Gastrocnemius medialis (tissue), 4 donors: ENCODE data around the gene PTGDR2.

Source experiments
- POLR2A ChIP-seq, 2 donors: fragments of 450-650 bp; IDR thresholded peaks; one replicate each; pipeline ENCODE4 v1.6.1; 2017; ENCODE audit warnings: antibody characterized with exemption in 2 of 2, mild to moderate bottlenecking in 2 of 2, moderate library complexity in 2 of 2
- TF ChIP-seq, protein P1 (sequence below), 5 experiments: fragments of 450-650 bp in 3 of 5; fragments of 200-600 bp in 2 of 5; sonication (generic) in 2 of 5; IDR thresholded peaks in 4 of 5; conservative IDR thresholded peaks in 1 of 5; 1 replicate in 4 of 5; 2 replicates in 1 of 5; pipeline ENCODE4 v1.5.1; 2016 to 2019; ENCODE audit warnings: antibody characterized with exemption in 5 of 5, mild to moderate bottlenecking in 3 of 5, moderate library complexity in 3 of 5

GRCh38 chr11:60825118-60825517 lies 30.6 kb downstream of the PTGDR2 start:
- TF ChIP-seq, protein P1, sequence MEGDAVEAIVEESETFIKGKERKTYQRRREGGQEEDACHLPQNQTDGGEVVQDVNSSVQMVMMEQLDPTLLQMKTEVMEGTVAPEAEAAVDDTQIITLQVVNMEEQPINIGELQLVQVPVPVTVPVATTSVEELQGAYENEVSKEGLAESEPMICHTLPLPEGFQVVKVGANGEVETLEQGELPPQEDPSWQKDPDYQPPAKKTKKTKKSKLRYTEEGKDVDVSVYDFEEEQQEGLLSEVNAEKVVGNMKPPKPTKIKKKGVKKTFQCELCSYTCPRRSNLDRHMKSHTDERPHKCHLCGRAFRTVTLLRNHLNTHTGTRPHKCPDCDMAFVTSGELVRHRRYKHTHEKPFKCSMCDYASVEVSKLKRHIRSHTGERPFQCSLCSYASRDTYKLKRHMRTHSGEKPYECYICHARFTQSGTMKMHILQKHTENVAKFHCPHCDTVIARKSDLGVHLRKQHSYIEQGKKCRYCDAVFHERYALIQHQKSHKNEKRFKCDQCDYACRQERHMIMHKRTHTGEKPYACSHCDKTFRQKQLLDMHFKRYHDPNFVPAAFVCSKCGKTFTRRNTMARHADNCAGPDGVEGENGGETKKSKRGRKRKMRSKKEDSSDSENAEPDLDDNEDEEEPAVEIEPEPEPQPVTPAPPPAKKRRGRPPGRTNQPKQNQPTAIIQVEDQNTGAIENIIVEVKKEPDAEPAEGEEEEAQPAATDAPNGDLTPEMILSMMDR (IDR thresholded peaks at IDR 0.05 in 4 of 5, conservative IDR thresholded peaks at IDR 0.05 in 1 of 5), result no peak
- TF ChIP-seq POLR2A (IDR thresholded peaks at IDR 0.05), result no peak
